Neural crest cell (in vitro differentiated cells): ENCODE data around the gene CREB5. TPM values are rescaled to one million over a fixed set of nuclear protein-coding genes. Genes with fewer than 3 reads are reported as not detected.
A peak's percentile ranks its signal among the peaks of the same experiment; 100 is the strongest.

Source experiments
- DNase-seq: peaks from one replicate; pipeline ENCODE4 v3.0.0; 2021; ENCODE audit warnings: low read depth, mixed read lengths, low spot score
- H3K27ac Mint-ChIP-seq: one replicate; pipeline ENCODE4 v1.8.0; 2021; ENCODE audit warnings: mild to moderate bottlenecking, mixed read lengths; ENCODE audit not compliant: unreplicated experiment
- H3K27me3 Mint-ChIP-seq: 2 replicates; pipeline ENCODE4 v1.8.0; 2021; ENCODE audit warnings: low read depth, mild to moderate bottlenecking, mixed read lengths
- H3K36me3 Mint-ChIP-seq: 2 replicates; pipeline ENCODE4 v1.8.0; 2021; ENCODE audit warnings: low read depth, mild to moderate bottlenecking, mixed read lengths
- H3K4me1 Mint-ChIP-seq: 2 replicates; pipeline ENCODE4 v1.8.0; 2021; ENCODE audit warnings: mixed read lengths
- H3K4me3 Mint-ChIP-seq: one replicate; pipeline ENCODE4 v1.8.0; 2021; ENCODE audit warnings: mild to moderate bottlenecking, mixed read lengths
- H3K9me3 Mint-ChIP-seq: 2 replicates; pipeline ENCODE4 v1.8.0; 2021; ENCODE audit warnings: mixed read lengths
- total RNA-seq: library from RNA; stranded (reverse); gene quantifications from 2 replicates; pipeline ENCODE4 v1.2.1, GENCODE V29; 2021
- TF ChIP-seq, protein P1 (sequence below): fragments of 200-600 bp; sonication (generic); conservative IDR thresholded peaks from 2 replicates; pipeline ENCODE4 v1.5.0; 2021; ENCODE audit warnings: antibody characterized with exemption, mild to moderate bottlenecking

Gene CREB5
- total RNA-seq, 1 donor from 2014 or later: 8.3 TPM

GRCh38 chr7:28748346-28748745 is 336.0 kb downstream of the CREB5 start:
- DNase-seq: no peak
- Mint-ChIP-seq H3K36me3 (no peaks in the 10 kb centered on the region), H3K4me1 (peaks cover 37% of the 10 kb centered on the region), H3K9me3 (no peaks in the 10 kb centered on the region), H3K4me3 (no peak overlapping the region), H3K27me3 (no peaks in the 10 kb centered on the region), H3K27ac (no peak overlapping the region)
- TF ChIP-seq, protein P1, sequence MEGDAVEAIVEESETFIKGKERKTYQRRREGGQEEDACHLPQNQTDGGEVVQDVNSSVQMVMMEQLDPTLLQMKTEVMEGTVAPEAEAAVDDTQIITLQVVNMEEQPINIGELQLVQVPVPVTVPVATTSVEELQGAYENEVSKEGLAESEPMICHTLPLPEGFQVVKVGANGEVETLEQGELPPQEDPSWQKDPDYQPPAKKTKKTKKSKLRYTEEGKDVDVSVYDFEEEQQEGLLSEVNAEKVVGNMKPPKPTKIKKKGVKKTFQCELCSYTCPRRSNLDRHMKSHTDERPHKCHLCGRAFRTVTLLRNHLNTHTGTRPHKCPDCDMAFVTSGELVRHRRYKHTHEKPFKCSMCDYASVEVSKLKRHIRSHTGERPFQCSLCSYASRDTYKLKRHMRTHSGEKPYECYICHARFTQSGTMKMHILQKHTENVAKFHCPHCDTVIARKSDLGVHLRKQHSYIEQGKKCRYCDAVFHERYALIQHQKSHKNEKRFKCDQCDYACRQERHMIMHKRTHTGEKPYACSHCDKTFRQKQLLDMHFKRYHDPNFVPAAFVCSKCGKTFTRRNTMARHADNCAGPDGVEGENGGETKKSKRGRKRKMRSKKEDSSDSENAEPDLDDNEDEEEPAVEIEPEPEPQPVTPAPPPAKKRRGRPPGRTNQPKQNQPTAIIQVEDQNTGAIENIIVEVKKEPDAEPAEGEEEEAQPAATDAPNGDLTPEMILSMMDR: no peak

DNA sequence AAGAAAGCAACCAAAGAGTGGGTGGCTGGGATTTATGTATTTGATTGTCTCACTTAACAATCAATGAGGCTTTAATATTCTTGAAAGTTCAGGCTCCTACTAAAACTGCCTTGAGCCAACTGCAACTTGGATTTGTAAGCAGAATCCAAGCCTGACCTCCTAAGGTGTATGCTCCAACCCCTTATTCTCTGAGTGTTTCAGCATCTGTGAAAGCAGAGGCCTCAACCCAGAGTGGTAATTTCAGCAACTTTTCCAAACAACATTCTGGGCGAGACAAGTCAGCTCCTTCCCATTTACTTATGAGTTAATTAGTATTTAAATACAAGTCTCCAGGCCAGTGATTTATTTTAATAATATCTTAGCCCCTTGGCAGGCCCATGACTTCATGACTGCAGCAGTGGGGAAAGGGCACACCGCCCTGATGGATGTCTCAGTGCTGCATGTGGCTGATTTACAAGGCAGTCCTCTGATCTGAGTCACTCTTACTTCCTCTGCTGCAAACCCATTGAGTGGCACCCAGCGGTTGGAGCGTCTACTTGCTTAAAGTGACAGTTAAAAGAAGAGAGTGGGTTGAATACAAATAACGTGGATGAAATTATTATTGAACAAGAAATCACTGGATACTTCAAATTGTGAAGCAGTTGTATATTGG is 336.7 kb downstream of the CREB5 start:
- TF ChIP-seq, protein P1: no peak
- Mint-ChIP-seq H3K36me3 (no peaks in the 10 kb centered on the region), H3K4me3 (no peak overlapping the region), H3K4me1 (peaks cover 44% of the 10 kb centered on the region), H3K27me3 (no peaks in the 10 kb centered on the region), H3K9me3 (no peaks in the 10 kb centered on the region), H3K27ac (peak overlapping the region; percentile 89)
- DNase-seq: no peak

GRCh38 chr7:28749638-28750037 is 337.3 kb downstream of the CREB5 start:
- TF ChIP-seq, protein P1: no peak
- peaks cover 50% of the 10 kb centered on the region for H3K4me1 Mint-ChIP-seq
- no peak overlapping the region for H3K27ac Mint-ChIP-seq

GRCh38 chr7:28750981-28751380 is 338.7 kb downstream of the CREB5 start:
- DNase-seq: no peak
- no peaks in the 10 kb centered on the region for H3K36me3 Mint-ChIP-seq

More at GRCh38 chr7:28749638-28750037, 337.3 kb downstream of the CREB5 start:
- Mint-ChIP-seq H3K4me3 (no peak overlapping the region), H3K27me3 (no peaks in the 10 kb centered on the region), H3K9me3 (no peaks in the 10 kb centered on the region), H3K36me3 (no peaks in the 10 kb centered on the region)
- no peak for DNase-seq

GRCh38 chr7:28753613-28754012 is 341.3 kb downstream of the CREB5 start:
- H3K9me3 Mint-ChIP-seq: no peaks in the 10 kb centered on the region
- H3K4me3 Mint-ChIP-seq: peak overlapping the region; percentile 18
- DNase-seq: no peak
- H3K4me1 Mint-ChIP-seq: peaks cover 45% of the 10 kb centered on the region
- H3K27me3 Mint-ChIP-seq: no peaks in the 10 kb centered on the region
- TF ChIP-seq, protein P1: no peak
- H3K36me3 Mint-ChIP-seq: no peaks in the 10 kb centered on the region
- H3K27ac Mint-ChIP-seq: peak overlapping the region; percentile 97

More at GRCh38 chr7:28750981-28751380, 338.7 kb downstream of the CREB5 start:
- TF ChIP-seq, protein P1: no peak
- Mint-ChIP-seq H3K9me3 (no peaks in the 10 kb centered on the region), H3K27ac (no peak overlapping the region), H3K4me1 (peaks cover 56% of the 10 kb centered on the region), H3K27me3 (no peaks in the 10 kb centered on the region), H3K4me3 (no peak overlapping the region)
